AG09309 (cell line): ENCODE results near the gene AK6.

ENCODE experiments used
- DNase-seq: peaks from one replicate; pipeline ENCODE4 v3.0.0-alpha.2; 2010; ENCODE audit warnings: low read depth
- H3K4me3 ChIP-seq: 2 replicates; pipeline ENCODE4 v1.5.1; 2011; ENCODE audit warnings: mild to moderate bottlenecking, low read depth, low read length, moderate library complexity; ENCODE audit not compliant: control insufficient read depth
- CTCF ChIP-seq: IDR thresholded peaks from 2 replicates; pipeline ENCODE4 v1.5.1; 2011; ENCODE audit warnings: mild to moderate bottlenecking, low read depth, low read length, inconsistent platforms; ENCODE audit not compliant: insufficient read depth, control insufficient read depth; ENCODE audit errors: missing control alignments

AK6 gene

GRCh38 chr5:69329905-69330489 is 39.3 kb downstream of the AK6 start:
- TF ChIP-seq CTCF, result no peak
- no peak overlapping the region for H3K4me3 ChIP-seq
- DNase-seq, result no peak

GRCh38 chr5:69326365-69326764 is 43.0 kb downstream of the AK6 start:
- no peak overlapping the region for H3K4me3 ChIP-seq
- TF ChIP-seq CTCF, result no peak
- DNase-seq, result no peak

- TF ChIP-seq CTCF, result no peak
- no peak for DNase-seq
- no peak overlapping the region for H3K4me3 ChIP-seq
These were observed 51.9 kb downstream of the AK6 start for GRCh38 chr5:69317391-69317790.

GRCh38 chr5:69315972-69316371 is 53.3 kb downstream of the AK6 start:
- DNase-seq, result no peak
- no peak overlapping the region for H3K4me3 ChIP-seq
- TF ChIP-seq CTCF, result no peak

GRCh38 chr5:69313428-69313827 is 55.9 kb downstream of the AK6 start:
- no peak for TF ChIP-seq CTCF
- no peak overlapping the region for H3K4me3 ChIP-seq
- no peak for DNase-seq

- no peak overlapping the region for H3K4me3 ChIP-seq
- DNase-seq, result no peak
- TF ChIP-seq CTCF, result no peak
These were observed 56.7 kb downstream of the AK6 start for GRCh38 chr5:69312459-69313160.
